Measurements from ENCODE around the gene ZNF141.
"Not testable (repeated sequence)": the region's sequence is repeated elsewhere in the genome, so short reads cannot be mapped to it uniquely, and the experiment has no call there.

The ZNF141 gene

DNA sequence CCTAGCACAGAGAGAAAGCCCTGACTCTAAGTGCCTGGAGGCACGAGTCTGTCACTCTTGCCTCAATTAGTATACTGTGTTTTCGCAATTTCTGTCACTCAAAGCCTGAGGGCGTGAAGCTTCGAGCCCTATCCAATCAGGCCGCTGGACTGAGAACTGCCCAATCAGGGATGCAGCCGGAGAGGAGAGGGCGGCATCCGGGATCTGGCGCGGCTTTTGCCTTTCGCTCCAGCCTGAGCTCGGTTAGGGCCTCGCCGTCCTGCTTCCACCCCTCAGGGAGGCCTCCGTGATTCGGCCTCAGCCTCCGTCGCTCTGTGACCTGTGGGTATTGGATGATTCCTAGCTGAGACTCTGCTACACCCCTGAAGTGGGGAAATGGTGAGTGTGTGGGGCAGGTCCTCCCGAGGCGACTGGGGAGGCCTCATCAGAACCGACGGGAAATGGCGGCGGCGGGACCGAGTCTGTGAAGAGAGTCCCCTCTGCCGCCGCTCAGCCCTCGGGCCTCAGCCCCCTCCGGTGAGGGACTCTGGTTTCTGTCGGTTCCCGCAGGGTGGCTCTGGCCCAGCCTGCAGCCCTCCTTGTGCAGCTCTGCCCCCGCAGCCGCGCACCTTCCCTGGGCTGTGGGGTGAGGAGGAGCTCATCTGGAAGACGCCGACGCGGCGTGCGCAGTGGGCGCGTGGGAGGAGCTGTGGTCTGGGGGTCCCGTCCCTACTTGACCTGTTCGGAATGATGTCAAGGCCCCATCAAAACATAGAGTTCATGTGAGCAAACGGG is 48.5 kb downstream of the ZNF141 start:
- DNase-seq, result no peak

- DNase-seq, result no peak
These were observed 49.1 kb downstream of the ZNF141 start for GRCh38 chr4:386708-387105.

DNA sequence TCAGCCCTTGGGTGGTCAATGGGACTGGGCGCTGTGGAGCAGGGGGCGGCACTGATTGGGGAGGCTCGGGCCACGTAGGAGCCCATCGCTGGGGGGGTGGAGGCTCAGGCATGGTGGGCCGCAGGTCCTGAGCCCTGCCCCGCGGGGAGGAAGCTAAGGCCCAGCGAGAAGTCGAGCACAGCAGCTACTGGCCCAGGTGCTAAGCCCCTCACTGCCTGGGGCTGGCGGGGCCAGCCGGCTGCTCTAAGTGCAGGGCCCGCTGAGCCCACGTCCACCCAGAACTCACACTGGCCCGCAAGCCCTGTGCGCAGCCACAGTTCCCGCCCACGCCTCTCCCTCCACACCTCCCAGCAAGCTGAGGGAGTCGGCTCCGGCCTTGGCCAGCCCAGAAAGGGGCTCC is 66.4 kb downstream of the ZNF141 start:
- no peak for DNase-seq

- not testable (repeated sequence) for DNase-seq
These were observed 70.7 kb downstream of the ZNF141 start for GRCh38 chr4:408321-408720.

GRCh38 chr4:422587-422986 is 85.0 kb downstream of the ZNF141 start:
- no peak for DNase-seq

All from activated CD4-positive, alpha-beta T cell treated with anti-CD3 and anti-CD28 coated beads for 48 hours (primary cell).